ENCODE measurements around the gene ARID5A. TPM values are rescaled to one million over a fixed set of nuclear protein-coding genes. Genes with fewer than 3 reads are reported as not detected.

Gene ARID5A
- total and polyA plus RNA-seq, 2 experiments from 2014 or later, result 5.5 to 7.7 TPM

DNA sequence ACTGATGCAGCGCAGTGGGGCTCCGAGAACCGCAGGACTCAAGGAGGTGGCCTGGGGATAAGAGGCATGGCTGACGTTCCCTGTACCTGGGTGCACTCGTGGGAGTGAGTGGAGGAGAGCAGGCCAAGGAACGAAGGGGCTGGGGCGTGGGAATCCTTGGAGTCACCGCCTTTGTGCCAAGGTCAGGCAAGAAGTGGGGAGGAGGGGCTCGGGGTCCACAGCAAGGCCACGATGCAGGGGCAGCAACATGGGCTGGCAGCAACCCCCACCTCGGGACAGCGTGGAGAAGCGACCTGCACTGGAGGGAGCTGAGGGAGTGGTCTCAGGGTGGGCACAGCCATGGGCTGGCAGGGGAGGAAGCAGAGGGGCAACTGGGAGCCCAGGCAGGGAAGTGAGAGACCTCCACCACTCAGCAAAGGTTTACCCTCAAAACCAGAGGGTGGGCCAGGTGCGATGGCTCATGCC lies 18.6 kb downstream of the ARID5A start:
- H3K79me2 ChIP-seq (replicated peaks; ENCODE audit: insufficient read depth), result no peaks in the 10 kb centered on the region

More for the DNA sequence above, 18.6 kb downstream of the ARID5A start:
- Mint-ChIP-seq H3K4me1 (peaks cover 14% of the 10 kb centered on the region), H3K4me3 (no peak overlapping the region), H3K36me3 (ENCODE audit: low read depth) (no peaks in the 10 kb centered on the region), H3K9me3 (peaks cover 3% of the 10 kb centered on the region; the same call in 2 of the 3 replicates), H3K27me3 (ENCODE audit: insufficient read depth, low read depth, poor library complexity) (peaks cover 16% of the 10 kb centered on the region), H3K27ac (no peak overlapping the region)
- Histone ChIP-seq H3K36me3 (ENCODE audit: insufficient read depth) (no peaks in the 10 kb centered on the region), H3K9me2 (ENCODE audit: insufficient read depth) (no peaks in the 10 kb centered on the region), H3K27me3 (ENCODE audit: insufficient read depth) (no peaks in the 10 kb centered on the region), H3K4me3 (no peak overlapping the region), H2AFZ (no peak overlapping the region; the same call in 1 of the 2 replicates), H4K20me1 (replicated peaks; ENCODE audit: insufficient read depth) (no peaks in the 10 kb centered on the region), H3K27ac (ENCODE audit: low read depth) (no peak overlapping the region), H3K4me1 (ENCODE audit: insufficient read depth) (no peaks in the 10 kb centered on the region), H3F3A (replicated peaks; ENCODE audit: low read depth) (no peaks in the 10 kb centered on the region), H3K4me2 (no peak overlapping the region)
- DNase-seq (ENCODE audit: low spot score), result no peak
- TF ChIP-seq, protein P1, sequence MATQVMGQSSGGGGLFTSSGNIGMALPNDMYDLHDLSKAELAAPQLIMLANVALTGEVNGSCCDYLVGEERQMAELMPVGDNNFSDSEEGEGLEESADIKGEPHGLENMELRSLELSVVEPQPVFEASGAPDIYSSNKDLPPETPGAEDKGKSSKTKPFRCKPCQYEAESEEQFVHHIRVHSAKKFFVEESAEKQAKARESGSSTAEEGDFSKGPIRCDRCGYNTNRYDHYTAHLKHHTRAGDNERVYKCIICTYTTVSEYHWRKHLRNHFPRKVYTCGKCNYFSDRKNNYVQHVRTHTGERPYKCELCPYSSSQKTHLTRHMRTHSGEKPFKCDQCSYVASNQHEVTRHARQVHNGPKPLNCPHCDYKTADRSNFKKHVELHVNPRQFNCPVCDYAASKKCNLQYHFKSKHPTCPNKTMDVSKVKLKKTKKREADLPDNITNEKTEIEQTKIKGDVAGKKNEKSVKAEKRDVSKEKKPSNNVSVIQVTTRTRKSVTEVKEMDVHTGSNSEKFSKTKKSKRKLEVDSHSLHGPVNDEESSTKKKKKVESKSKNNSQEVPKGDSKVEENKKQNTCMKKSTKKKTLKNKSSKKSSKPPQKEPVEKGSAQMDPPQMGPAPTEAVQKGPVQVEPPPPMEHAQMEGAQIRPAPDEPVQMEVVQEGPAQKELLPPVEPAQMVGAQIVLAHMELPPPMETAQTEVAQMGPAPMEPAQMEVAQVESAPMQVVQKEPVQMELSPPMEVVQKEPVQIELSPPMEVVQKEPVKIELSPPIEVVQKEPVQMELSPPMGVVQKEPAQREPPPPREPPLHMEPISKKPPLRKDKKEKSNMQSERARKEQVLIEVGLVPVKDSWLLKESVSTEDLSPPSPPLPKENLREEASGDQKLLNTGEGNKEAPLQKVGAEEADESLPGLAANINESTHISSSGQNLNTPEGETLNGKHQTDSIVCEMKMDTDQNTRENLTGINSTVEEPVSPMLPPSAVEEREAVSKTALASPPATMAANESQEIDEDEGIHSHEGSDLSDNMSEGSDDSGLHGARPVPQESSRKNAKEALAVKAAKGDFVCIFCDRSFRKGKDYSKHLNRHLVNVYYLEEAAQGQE (IDR thresholded peaks at IDR 0.05; ENCODE audit: unreplicated experiment), result no peak
- TF ChIP-seq JUNB (IDR thresholded peaks at IDR 0.05; ENCODE audit: unreplicated experiment) (no peak), ZNF114 (CRISPR knock-in tag; IDR thresholded peaks at IDR 0.05) (no peak), CREB1 (CRISPR knock-in tag; IDR thresholded peaks at IDR 0.05; ENCODE audit: low read depth) (no peak), NANOG (IDR thresholded peaks at IDR 0.05; ENCODE audit: borderline replicate concordance) (no peak), STAT1 (IDR thresholded peaks at IDR 0.05; ENCODE audit: unreplicated experiment) (no peak), POLR2AphosphoS5 (IDR thresholded peaks at IDR 0.05; ENCODE audit: low read depth) (no peak), EZH2phosphoT487 (IDR thresholded peaks at IDR 0.05; ENCODE audit: unreplicated experiment) (no peak), EZH2 (IDR thresholded peaks at IDR 0.05; ENCODE audit: low read depth, unreplicated experiment) (no peak), ZNF331 (CRISPR knock-in tag; IDR thresholded peaks at IDR 0.05; ENCODE audit: low read depth) (no peak)
- TF ChIP-seq, protein P2, sequence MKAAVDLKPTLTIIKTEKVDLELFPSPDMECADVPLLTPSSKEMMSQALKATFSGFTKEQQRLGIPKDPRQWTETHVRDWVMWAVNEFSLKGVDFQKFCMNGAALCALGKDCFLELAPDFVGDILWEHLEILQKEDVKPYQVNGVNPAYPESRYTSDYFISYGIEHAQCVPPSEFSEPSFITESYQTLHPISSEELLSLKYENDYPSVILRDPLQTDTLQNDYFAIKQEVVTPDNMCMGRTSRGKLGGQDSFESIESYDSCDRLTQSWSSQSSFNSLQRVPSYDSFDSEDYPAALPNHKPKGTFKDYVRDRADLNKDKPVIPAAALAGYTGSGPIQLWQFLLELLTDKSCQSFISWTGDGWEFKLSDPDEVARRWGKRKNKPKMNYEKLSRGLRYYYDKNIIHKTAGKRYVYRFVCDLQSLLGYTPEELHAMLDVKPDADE (IDR thresholded peaks at IDR 0.05), result no peak
- TF ChIP-seq, protein P3, sequence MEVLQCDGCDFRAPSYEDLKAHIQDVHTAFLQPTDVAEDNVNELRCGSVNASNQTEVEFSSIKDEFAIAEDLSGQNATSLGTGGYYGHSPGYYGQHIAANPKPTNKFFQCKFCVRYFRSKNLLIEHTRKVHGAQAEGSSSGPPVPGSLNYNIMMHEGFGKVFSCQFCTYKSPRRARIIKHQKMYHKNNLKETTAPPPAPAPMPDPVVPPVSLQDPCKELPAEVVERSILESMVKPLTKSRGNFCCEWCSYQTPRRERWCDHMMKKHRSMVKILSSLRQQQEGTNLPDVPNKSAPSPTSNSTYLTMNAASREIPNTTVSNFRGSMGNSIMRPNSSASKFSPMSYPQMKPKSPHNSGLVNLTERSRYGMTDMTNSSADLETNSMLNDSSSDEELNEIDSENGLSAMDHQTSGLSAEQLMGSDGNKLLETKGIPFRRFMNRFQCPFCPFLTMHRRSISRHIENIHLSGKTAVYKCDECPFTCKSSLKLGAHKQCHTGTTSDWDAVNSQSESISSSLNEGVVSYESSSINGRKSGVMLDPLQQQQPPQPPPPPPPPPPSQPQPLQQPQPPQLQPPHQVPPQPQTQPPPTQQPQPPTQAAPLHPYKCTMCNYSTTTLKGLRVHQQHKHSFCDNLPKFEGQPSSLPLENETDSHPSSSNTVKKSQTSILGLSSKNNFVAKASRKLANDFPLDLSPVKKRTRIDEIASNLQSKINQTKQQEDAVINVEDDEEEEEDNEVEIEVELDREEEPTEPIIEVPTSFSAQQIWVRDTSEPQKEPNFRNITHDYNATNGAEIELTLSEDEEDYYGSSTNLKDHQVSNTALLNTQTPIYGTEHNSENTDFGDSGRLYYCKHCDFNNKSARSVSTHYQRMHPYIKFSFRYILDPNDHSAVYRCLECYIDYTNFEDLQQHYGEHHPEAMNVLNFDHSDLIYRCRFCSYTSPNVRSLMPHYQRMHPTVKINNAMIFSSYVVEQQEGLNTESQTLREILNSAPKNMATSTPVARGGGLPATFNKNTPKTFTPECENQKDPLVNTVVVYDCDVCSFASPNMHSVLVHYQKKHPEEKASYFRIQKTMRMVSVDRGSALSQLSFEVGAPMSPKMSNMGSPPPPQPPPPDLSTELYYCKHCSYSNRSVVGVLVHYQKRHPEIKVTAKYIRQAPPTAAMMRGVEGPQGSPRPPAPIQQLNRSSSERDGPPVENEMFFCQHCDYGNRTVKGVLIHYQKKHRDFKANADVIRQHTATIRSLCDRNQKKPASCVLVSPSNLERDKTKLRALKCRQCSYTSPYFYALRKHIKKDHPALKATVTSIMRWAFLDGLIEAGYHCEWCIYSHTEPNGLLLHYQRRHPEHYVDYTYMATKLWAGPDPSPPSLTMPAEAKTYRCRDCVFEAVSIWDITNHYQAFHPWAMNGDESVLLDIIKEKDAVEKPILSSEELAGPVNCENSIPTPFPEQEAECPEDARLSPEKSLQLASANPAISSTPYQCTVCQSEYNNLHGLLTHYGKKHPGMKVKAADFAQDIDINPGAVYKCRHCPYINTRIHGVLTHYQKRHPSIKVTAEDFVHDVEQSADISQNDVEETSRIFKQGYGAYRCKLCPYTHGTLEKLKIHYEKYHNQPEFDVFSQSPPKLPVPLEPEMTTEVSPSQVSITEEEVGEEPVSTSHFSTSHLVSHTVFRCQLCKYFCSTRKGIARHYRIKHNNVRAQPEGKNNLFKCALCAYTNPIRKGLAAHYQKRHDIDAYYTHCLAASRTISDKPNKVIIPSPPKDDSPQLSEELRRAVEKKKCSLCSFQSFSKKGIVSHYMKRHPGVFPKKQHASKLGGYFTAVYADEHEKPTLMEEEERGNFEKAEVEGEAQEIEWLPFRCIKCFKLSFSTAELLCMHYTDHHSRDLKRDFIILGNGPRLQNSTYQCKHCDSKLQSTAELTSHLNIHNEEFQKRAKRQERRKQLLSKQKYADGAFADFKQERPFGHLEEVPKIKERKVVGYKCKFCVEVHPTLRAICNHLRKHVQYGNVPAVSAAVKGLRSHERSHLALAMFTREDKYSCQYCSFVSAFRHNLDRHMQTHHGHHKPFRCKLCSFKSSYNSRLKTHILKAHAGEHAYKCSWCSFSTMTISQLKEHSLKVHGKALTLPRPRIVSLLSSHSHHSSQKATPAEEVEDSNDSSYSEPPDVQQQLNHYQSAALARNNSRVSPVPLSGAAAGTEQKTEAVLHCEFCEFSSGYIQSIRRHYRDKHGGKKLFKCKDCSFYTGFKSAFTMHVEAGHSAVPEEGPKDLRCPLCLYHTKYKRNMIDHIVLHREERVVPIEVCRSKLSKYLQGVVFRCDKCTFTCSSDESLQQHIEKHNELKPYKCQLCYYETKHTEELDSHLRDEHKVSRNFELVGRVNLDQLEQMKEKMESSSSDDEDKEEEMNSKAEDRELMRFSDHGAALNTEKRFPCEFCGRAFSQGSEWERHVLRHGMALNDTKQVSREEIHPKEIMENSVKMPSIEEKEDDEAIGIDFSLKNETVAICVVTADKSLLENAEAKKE (CRISPR knock-in tag; IDR thresholded peaks at IDR 0.05), result no peak
- TF ChIP-seq, protein P4, sequence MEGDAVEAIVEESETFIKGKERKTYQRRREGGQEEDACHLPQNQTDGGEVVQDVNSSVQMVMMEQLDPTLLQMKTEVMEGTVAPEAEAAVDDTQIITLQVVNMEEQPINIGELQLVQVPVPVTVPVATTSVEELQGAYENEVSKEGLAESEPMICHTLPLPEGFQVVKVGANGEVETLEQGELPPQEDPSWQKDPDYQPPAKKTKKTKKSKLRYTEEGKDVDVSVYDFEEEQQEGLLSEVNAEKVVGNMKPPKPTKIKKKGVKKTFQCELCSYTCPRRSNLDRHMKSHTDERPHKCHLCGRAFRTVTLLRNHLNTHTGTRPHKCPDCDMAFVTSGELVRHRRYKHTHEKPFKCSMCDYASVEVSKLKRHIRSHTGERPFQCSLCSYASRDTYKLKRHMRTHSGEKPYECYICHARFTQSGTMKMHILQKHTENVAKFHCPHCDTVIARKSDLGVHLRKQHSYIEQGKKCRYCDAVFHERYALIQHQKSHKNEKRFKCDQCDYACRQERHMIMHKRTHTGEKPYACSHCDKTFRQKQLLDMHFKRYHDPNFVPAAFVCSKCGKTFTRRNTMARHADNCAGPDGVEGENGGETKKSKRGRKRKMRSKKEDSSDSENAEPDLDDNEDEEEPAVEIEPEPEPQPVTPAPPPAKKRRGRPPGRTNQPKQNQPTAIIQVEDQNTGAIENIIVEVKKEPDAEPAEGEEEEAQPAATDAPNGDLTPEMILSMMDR (conservative IDR thresholded peaks at IDR 0.05; ENCODE audit: low read depth in 2 of 2), result no peak
- ATAC-seq, result no peak
